IPS DF 4.7 (cell line): ENCODE data around the gene FLNB.

Experiments
- DNase-seq: peaks from one replicate; pipeline ENCODE4 v3.0.0-alpha.2; 2013; ENCODE audit warnings: low spot score; ENCODE audit errors: extremely low read depth

FLNB gene, protein sequence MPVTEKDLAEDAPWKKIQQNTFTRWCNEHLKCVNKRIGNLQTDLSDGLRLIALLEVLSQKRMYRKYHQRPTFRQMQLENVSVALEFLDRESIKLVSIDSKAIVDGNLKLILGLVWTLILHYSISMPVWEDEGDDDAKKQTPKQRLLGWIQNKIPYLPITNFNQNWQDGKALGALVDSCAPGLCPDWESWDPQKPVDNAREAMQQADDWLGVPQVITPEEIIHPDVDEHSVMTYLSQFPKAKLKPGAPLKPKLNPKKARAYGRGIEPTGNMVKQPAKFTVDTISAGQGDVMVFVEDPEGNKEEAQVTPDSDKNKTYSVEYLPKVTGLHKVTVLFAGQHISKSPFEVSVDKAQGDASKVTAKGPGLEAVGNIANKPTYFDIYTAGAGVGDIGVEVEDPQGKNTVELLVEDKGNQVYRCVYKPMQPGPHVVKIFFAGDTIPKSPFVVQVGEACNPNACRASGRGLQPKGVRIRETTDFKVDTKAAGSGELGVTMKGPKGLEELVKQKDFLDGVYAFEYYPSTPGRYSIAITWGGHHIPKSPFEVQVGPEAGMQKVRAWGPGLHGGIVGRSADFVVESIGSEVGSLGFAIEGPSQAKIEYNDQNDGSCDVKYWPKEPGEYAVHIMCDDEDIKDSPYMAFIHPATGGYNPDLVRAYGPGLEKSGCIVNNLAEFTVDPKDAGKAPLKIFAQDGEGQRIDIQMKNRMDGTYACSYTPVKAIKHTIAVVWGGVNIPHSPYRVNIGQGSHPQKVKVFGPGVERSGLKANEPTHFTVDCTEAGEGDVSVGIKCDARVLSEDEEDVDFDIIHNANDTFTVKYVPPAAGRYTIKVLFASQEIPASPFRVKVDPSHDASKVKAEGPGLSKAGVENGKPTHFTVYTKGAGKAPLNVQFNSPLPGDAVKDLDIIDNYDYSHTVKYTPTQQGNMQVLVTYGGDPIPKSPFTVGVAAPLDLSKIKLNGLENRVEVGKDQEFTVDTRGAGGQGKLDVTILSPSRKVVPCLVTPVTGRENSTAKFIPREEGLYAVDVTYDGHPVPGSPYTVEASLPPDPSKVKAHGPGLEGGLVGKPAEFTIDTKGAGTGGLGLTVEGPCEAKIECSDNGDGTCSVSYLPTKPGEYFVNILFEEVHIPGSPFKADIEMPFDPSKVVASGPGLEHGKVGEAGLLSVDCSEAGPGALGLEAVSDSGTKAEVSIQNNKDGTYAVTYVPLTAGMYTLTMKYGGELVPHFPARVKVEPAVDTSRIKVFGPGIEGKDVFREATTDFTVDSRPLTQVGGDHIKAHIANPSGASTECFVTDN (N-terminal part only)

GRCh38 chr3:58008141-58009025 lies at the start of gene FLNB:
Gene FLNB, plus strand, starts transcription at chr3:58008422. Its CDS starts 143 bp downstream, at chr3:58008565.
- no peak for DNase-seq

- no peak for DNase-seq
Observed at GRCh38 chr3:57958642-57959422, 49.4 kb upstream of the FLNB start.

- DNase-seq, result no peak
Observed at GRCh38 chr3:57959423-57960173, 48.6 kb upstream of the FLNB start.

DNA sequence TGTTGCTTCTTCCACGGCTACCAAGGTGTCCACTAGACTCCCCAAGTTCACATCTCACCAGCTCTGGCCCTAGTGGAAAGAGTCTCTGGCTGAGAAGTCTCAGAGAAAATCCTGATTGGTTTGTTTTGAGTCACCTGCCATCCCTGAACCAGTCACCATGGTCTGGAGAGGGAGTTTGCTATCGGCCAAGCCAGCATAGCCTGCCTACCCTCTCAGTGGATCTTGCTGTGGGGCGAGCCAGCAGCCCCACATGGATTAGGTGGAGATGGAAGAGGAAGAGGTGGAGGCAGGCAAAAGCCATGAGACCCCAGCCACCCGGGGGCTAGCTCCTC lies 48.1 kb upstream of the FLNB start:
- DNase-seq, result no peak

DNA sequence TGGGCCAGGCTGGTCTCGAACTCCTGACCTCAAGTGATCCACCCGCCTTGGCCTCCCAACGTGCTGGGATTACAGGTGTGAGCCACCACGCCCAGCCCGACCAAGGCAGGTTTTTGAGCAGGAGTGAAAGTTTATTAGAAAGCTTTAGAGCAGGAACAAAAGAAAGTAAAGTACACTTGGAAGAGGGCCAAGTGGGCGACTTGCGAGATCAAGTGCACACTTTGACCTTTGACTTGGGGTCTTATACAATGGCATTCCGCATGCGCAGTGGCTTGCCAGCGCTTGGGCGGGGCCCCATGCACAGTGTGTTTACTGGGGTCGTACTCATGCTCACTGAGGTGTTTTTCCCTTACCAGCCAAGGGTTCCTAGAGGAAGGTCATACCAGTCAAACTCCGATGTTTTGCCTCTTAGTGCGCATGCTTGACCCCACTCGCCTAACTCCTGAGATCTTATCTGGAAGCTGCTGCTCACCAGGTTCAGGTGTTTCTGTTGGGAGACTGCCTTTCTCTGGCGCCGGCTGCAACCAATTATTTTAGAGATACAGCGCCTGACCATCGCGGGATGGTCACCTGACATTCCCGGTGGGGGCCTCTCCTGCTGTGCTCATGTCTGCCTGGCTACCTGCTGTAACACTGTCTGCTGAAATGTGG lies 46.9 kb upstream of the FLNB start:
- no peak for DNase-seq

DNA sequence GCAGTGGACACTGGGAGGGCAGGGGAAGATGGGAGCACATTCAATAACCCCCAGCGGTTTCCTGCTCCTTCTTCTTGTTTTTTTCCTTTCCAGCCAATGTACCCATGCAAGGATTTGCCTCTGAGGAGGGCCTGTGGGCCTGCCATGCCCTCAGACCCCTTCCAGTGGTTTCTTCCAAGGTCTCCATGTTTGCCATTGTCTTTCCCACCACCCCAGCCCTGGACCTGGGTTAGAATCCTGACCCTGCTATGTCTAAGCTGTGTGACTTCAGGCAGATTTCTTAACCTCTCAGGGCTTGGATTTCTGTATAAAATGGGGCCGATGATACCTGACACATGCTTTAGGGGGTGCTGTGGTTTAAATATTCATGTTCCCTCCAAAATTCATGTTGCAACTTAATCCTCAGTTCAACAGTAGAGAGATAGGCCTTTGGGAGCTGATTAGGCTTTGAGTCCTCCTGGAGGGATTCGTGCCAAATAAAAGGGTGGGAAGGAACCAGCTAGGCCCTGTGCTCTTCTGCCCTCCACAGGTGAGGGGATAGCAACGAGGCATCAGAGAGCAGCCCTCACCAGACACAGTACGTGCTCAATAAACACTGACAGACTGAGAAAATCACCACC lies 46.3 kb upstream of the FLNB start:
- no peak for DNase-seq

- DNase-seq, result no peak
Observed at GRCh38 chr3:57962448-57962834, 45.8 kb upstream of the FLNB start.

DNA sequence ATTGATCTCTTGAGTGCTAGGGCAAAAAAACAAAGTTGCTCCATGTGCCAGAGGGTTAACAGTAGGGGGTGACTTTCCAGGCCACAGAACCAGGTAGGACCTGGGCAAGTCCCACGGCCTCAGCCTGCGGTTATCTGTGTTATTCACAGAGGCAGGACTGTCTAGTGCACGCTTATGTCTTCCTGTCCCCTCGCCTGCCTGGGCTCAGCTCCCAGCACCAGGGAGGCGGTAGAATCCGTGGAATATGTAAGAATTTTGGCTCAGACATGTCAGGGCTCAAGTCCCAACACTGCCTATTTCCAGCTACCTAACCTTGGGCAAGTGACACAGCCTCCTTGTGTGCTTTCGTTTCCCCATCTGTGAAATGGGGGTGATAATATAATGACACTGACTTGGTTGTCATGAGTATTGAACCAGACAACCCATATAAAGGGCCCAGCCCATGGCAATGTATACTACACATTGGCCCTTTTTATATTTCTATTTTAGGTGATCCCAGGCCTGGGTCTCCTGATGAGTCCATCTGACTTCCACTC lies 44.3 kb upstream of the FLNB start:
- DNase-seq, result no peak

GRCh38 chr3:57966829-57967228 lies 41.4 kb upstream of the FLNB start:
- DNase-seq, result no peak

DNA sequence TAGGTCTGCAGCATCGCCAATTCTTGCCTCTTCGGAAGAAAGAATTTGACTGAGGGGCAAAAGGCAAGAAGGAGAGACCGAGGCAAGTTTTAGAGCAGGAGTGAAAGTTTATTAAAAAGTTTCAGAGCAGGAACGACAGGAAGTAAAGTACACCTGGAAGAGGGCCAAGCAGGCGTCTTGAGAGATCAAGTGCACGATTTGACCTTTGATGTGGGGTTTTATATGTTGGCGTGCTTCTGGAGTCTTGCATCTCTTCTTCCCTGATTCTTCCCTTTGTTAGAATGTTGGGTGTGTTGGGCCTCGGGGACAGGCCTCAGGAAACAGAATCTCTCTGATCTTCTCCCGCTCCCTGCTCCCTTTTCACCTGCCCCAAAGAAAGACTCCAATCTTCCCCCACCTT lies 40.6 kb upstream of the FLNB start:
- no peak for DNase-seq

GRCh38 chr3:57968501-57968900 lies 39.7 kb upstream of the FLNB start:
- no peak for DNase-seq

- DNase-seq, result no peak
Observed at GRCh38 chr3:57971975-57972374, 36.2 kb upstream of the FLNB start.

GRCh38 chr3:57972531-57973111 lies 35.6 kb upstream of the FLNB start:
- DNase-seq, result no peak

- no peak for DNase-seq
Observed at GRCh38 chr3:57973715-57974477, 34.3 kb upstream of the FLNB start.

GRCh38 chr3:57974796-57975388 lies 33.3 kb upstream of the FLNB start:
- DNase-seq, result no peak

- DNase-seq, result no peak
Observed at GRCh38 chr3:57977818-57978235, 30.4 kb upstream of the FLNB start.
